ENCODE data around the gene SLTM.
"Not testable (repeated sequence)": the region's sequence is repeated elsewhere in the genome, so short reads cannot be mapped to it uniquely, and the experiment has no call there.

Gene SLTM

DNA sequence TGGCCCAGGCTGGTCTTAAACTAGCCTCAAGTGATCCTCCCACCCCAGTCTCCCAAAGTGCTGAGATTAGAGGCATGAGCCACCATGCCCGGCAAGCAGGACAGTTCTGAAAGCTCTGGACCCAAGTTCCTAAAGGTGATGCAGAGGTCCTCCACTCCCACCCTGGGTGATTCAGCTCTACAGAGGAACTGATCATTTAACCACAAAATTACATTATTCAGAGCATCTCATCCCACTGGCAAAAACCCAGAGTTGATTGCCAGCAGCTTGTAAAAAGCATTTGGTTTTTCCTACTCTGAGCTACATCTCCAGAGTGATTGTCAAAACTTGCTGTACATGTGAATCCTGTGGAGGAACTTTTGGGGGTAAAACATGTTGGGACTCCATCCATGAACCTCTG lies 60.2 kb downstream of the SLTM start:
- no peak for DNase-seq

DNA sequence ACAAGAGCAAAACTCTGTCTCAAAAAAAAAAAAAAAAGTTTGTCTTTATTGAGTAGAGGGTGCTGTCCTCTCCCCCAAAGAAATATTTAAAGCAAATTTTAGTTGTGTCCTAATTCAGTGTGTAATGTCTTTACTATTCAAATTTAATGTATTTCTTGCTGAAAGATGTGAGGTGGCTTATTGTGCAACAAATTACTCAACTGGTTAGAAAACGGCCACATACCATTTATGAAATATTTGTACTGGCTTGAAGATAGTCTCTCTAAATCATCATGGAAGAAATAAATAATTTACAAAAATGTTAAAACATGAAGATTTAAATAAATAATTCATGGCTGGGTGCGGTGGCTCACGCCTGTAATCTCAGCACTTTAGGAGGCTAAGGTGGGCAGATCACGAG lies 63.0 kb downstream of the SLTM start:
- DNase-seq: no peak

GRCh38 chr15:58867926-58868325 lies 65.6 kb downstream of the SLTM start:
- DNase-seq: no peak

- no peak for DNase-seq
Measured at GRCh38 chr15:58865425-58865880, 68.0 kb downstream of the SLTM start.

- no peak for DNase-seq
Measured at GRCh38 chr15:58864602-58865424, 68.7 kb downstream of the SLTM start.

DNA sequence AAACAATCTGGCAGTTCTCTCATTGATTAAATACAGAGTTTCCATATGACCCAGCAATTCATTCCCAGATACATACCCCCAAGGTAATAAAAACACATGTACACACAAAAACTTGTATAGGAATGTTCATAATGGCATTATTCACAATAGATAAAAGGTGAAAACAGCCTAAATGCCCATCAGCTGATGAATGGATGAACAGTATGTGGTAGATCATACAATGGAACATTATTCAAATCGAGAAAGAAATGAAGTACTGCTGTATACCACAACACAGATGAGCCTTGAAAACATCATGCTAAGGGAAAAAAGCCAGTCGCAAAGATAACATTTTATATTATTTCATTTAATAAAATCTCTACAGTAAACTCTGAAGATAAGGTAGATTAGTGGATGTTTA lies 71.2 kb downstream of the SLTM start:
- DNase-seq: no peak

- DNase-seq: not testable (repeated sequence)
Measured at GRCh38 chr15:58856621-58857020, 76.9 kb downstream of the SLTM start.

DNA sequence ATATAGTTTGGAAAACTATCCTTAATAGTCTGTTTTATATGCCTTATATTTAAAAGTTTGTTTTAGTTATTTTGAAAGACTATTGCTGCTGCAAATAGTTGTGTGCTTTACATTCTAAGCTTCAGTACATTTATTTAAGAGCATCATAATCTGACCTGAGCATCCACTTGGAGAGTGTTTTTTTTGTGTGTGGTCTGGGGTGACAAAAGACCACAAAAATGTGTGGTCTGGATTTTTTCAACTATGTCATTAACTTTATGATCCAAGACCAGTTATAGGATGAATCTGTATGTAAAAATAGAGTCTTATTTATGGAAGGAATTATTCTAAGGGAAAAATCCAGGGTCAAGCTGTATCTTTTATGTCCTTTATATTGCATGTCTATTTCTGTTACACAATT lies 77.4 kb downstream of the SLTM start:
- DNase-seq: no peak

DNA sequence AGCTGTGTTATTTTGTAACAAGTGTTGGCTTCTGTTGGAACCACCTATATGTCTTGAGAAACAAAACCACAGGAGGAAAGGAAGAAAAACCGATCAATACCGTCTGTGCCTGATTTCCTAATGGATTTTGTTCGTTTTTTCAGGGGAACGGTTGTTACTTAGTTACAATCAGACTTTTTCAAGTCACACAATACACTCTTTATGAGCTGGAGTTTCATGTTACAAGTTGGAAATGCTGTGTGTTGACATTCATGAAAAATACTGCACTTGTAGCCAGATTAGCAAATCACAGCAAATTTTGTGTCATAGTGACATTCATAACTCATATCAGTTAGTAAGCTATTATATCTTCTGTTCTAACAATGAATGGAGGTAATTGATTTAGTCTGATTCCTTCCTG lies 78.9 kb downstream of the SLTM start:
- no peak for DNase-seq

GRCh38 chr15:58852347-58852746 lies 81.1 kb downstream of the SLTM start:
- DNase-seq: no peak

GRCh38 chr15:58851205-58851604 lies 82.3 kb downstream of the SLTM start:
- DNase-seq: not testable (repeated sequence)

DNA sequence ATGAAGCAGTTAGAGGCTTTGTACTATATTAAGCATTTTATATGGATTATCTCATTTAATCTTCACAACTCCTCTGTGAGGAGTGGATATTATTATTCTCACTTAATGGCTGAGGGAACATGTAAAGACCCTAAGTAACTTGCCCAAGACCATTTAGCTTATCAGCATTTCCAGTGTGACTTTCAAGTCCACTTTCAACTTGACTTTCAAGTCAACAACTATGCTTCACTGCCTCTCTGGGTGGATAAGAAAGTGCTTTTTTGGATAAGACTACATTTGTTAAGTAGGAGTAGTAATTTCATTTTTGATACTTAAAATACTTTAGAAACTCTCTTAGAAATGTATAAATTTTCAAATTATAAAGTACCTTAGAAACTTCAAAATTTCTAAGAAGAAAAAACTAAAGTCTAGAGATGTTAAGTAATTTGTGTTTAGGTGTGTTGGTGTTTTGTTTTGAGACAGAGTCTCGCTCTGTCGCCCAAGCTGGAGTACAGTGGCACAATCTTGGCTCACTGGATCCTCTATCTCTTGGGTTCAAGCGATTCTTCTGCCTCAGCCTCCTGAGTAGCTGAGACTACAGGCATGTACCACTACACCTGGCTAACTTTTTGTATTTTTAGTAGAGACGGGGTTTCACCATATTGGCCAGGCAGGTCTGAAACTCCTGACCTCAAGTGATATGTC lies 90.6 kb downstream of the SLTM start:
- no peak for DNase-seq

GRCh38 chr15:58840048-58840447 lies 93.4 kb downstream of the SLTM start:
- no peak for DNase-seq

DNA sequence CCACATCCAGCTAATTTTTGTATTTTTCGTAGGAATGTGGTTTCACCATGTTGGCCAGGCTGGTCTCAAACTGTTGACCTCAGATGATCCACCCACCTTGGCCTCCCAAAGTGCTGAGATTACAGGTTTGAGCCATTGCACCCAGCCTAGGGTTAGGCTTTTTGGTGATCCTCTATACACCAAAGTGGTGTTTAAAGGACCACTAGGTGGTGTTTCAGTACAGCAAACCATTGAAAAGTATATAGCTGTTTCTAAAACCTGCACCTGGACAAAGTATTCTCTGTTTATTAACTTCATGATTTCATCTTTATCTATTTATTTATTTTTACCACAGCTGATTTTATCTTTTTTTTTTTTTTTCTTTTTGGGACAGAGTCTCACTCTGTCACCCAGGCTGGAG lies 94.0 kb downstream of the SLTM start:
- DNase-seq: no peak

DNA sequence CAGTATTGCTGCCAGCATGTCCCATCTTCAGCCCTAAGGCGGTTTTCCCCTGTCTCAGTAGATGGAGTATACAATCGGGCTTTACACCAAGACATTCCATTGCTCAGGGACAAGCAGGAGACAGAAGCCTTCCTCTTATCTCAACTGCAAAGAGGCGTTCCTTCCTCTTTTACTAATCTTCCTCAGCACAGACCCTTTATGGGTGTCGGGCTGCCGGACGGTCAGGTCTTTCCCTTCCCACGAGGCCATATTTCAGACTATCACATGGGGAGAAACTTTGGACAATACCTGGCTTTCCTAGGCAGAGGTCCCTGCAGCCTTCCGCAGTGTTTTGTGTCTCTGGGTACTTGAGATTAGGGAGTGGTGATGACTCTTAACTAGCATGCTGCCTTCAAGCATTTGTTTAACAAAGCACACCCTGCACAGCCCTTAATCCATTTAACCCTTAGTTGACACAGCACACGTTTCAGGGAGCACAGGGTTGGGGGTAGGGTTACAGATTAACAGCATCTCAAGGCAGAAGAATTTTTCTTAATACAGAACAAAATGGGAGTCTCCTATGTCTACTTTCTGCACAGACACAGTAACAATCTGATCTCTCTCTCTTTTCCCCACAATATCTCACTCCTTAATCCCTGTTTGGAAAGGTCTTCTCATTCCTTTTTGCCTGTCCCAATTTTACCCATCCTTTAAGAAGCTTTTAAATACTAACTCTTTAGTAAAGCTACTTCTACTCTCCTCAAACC lies 99.6 kb downstream of the SLTM start:
- not testable (repeated sequence) for DNase-seq

DNA sequence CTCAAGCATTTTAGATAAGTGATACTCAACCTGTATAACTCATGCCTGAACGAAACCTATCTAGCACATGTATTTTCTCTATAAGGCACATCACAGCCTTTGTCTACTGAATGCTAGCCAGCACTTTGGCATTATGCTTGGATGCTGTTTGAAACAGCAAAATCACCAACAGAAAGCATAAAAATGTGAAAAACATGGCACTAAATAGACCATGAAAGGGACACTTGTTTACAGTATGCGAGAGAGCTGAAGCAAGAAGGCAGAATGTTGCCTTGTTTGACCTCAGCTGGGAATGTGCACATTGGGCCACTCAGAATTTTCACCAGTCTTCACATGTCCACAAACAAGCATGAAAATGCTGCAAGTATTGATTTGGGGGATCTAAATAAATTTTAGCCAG lies 102.9 kb downstream of the SLTM start:
- no peak for DNase-seq
